Endothelial cell of umbilical vein (primary cell): ENCODE data around the gene CD200R1L. TPM values are rescaled to one million over a fixed set of nuclear protein-coding genes. Genes with fewer than 3 reads are reported as not detected.

Experiments
- BruUV-seq: library from RNA; stranded (reverse); fragments of 400-500 nt; replicated peaks from 2 replicates; lab custom pipeline; 2021; lab: Mats Ljungman, UMichigan
- CTCF ChIA-PET: fragments of 300-600, 350-600 bp; sonication (Branson Sonifier 250); formaldehyde crosslinking; loops from one replicate; lab custom pipeline; 2021; ENCODE audit warnings: antibody characterized with exemption, inconsistent platforms; lab: Charles Lee
- POLR2A ChIA-PET: fragments of 300-600, 350-600 bp; sonication (Branson Sonifier 250); formaldehyde crosslinking; loops from one replicate; lab custom pipeline; 2021; ENCODE audit warnings: antibody characterized with exemption, inconsistent platforms; lab: Charles Lee
- DNase-seq: peaks from one replicate; pipeline ENCODE4 v3.0.0-alpha.2; 2011; ENCODE audit warnings: low read depth, low spot score
- FAIRE-seq: peaks from 2 replicates; lab custom pipeline; 2011; peaks lifted over from hg19 to GRCh38; lab: Jason Lieb, UNC
- H2AFZ ChIP-seq: 2 replicates; pipeline ENCODE4 v1.6.0; 2012; ENCODE audit warnings: low read depth, low read length, control low read depth, inconsistent platforms
- H3K27ac ChIP-seq: 2 replicates; pipeline ENCODE4 v1.5.1; 2011; ENCODE audit warnings: low read depth, mild to moderate bottlenecking, control low read depth, low read length, moderate library complexity; ENCODE audit not compliant: insufficient read depth
- H3K27me3 ChIP-seq, 2 experiments: 2 replicates each; pipeline versions ENCODE4 v1.6.0 to v1.6.1; 2011; ENCODE audit warnings: low read length in 2 of 2, mixed read lengths in 1 of 2; ENCODE audit not compliant: control insufficient read depth in 2 of 2, insufficient read depth in 2 of 2
- H3K36me3 ChIP-seq, 2 experiments: 2 replicates in 1 of 2; 3 replicates in 1 of 2; pipeline ENCODE4 v1.5.1; 2011; ENCODE audit warnings: low read length in 2 of 2, mild to moderate bottlenecking in 1 of 2, moderate library complexity in 1 of 2; ENCODE audit not compliant: control insufficient read depth in 2 of 2, insufficient read depth in 2 of 2; ENCODE audit errors: extremely low read depth in 1 of 2
- H3K4me1 ChIP-seq: 3 replicates; pipeline ENCODE4 v1.5.1; 2011; ENCODE audit warnings: mild to moderate bottlenecking, low read length; ENCODE audit not compliant: control insufficient read depth, insufficient read depth; ENCODE audit errors: extremely low read depth
- H3K4me2 ChIP-seq: 2 replicates; pipeline ENCODE4 v1.6.1; 2011; ENCODE audit warnings: low read length, control low read depth, mixed read lengths; ENCODE audit not compliant: insufficient read depth
- H3K4me3 ChIP-seq, 3 experiments: fragments of 200-600 bp in 1 of 3; sonication (generic), shearing (Covaris generic) in 1 of 3; replicated peaks in 1 of 3; 2 replicates each; pipeline ENCODE4 v1.5.1; 2011 to 2016; ENCODE audit warnings: control low read depth in 3 of 3, low read length in 3 of 3, mild to moderate bottlenecking in 2 of 3, inconsistent platforms in 1 of 3, low read depth in 1 of 3, moderate library complexity in 1 of 3; ENCODE audit not compliant: insufficient read depth in 1 of 3
- H3K79me2 ChIP-seq: 2 replicates; pipeline ENCODE4 v1.6.0; 2012; ENCODE audit warnings: low read length, inconsistent platforms; ENCODE audit not compliant: control insufficient read depth, insufficient read depth
- H3K9ac ChIP-seq: replicated peaks from 2 replicates; pipeline ENCODE3; 2011; ENCODE audit warnings: low read length, control low read depth; ENCODE audit not compliant: insufficient read depth; ENCODE audit errors: extremely low read depth
- H3K9me1 ChIP-seq: replicated peaks from 3 replicates; pipeline ENCODE4 v1.6.0; 2011; ENCODE audit warnings: mild to moderate bottlenecking, low read length; ENCODE audit not compliant: control insufficient read depth, insufficient read depth; ENCODE audit errors: extremely low read depth
- H3K9me3 ChIP-seq: replicated peaks from 2 replicates; pipeline ENCODE4 v1.5.1; 2012; ENCODE audit warnings: low read length, inconsistent platforms; ENCODE audit not compliant: control insufficient read depth, insufficient read depth
- H4K20me1 ChIP-seq: replicated peaks from 2 replicates; pipeline ENCODE3; 2011; ENCODE audit warnings: mild to moderate bottlenecking, low read length; ENCODE audit not compliant: control insufficient read depth, insufficient read depth; ENCODE audit errors: extremely low read depth
- EZH2 ChIP-seq: IDR thresholded peaks from 2 replicates; pipeline ENCODE4 v1.6.1; 2012; ENCODE audit warnings: borderline replicate concordance, low read depth, mild to moderate bottlenecking, moderate library complexity, low read length, inconsistent platforms; ENCODE audit not compliant: severe bottlenecking
- FOS ChIP-seq: IDR thresholded peaks from 2 replicates; pipeline ENCODE4 v1.6.1; 2011; ENCODE audit warnings: mild to moderate bottlenecking, low read length, moderate library complexity, borderline replicate concordance; ENCODE audit not compliant: insufficient read depth
- GATA2 ChIP-seq: IDR thresholded peaks from 2 replicates; pipeline ENCODE4 v1.7.0; 2011; ENCODE audit warnings: low read depth, mild to moderate bottlenecking, moderate library complexity, mixed read lengths, low read length; ENCODE audit not compliant: insufficient read length, insufficient read depth
- JUN ChIP-seq: IDR thresholded peaks from 2 replicates; pipeline ENCODE4 v1.6.1; 2011; ENCODE audit warnings: borderline replicate concordance, low read depth; ENCODE audit not compliant: insufficient read length, insufficient read depth
- MYC ChIP-seq: IDR thresholded peaks from one replicate; pipeline ENCODE4 v1.6.1; 2011; ENCODE audit warnings: mild to moderate bottlenecking, low read depth, low read length
- POLR2A ChIP-seq: IDR thresholded peaks from 2 replicates; pipeline ENCODE4 v1.6.1; 2012; ENCODE audit warnings: low read depth, mild to moderate bottlenecking, control low read depth, low read length
- POLR2AphosphoS5 ChIP-seq: IDR thresholded peaks from 2 replicates; pipeline ENCODE4 v1.6.1; 2012; ENCODE audit warnings: low read depth, mild to moderate bottlenecking, control low read depth, low read length, moderate library complexity; ENCODE audit not compliant: insufficient read depth
- dilution Hi-C: fragments of 300-500 bp; cut with MboI; formaldehyde crosslinking; loops from one replicate; pipeline ENCODE4 v1.15.0; 2019; ENCODE audit warnings: low sequenced_read_pairs; ENCODE audit not compliant: extremely low pct_ligation_motif_present
- intact Hi-C: fragments of 100-400 bp; cut with micrococcal nuclease; formaldehyde crosslinking; loops from one replicate; pipeline ENCODE4 v1.10.0; 2022
- polyA plus RNA-seq, 4 experiments: library from polyadenylated mRNA; depleted of rRNA in 3 of 4; stranded (reverse) in 3 of 4; unstranded in 1 of 4; fragments of >200 nt; gene quantifications; 2 replicates each; pipeline versions ENCODE4 v1.2.1 to v1.2.3, GENCODE V29; 2011 to 2012; ENCODE audit warnings: missing spikeins in 1 of 4
- total RNA-seq: library from RNA; stranded (reverse); gene quantifications from 2 replicates; pipeline ENCODE4 v1.2.3, GENCODE V29; 2021
- TF ChIP-seq, protein P1 (sequence below), 2 donors: IDR thresholded peaks; 1 replicate in 1 of 2; 2 replicates in 1 of 2; pipeline ENCODE4 v1.5.1; 2011; ENCODE audit warnings: low read length in 2 of 2, mild to moderate bottlenecking in 2 of 2, moderate library complexity in 2 of 2, control low read depth in 1 of 2, inconsistent platforms in 1 of 2, low read depth in 1 of 2; ENCODE audit not compliant: insufficient read depth in 1 of 2; ENCODE audit errors: extremely low read depth in 1 of 2
- TF ChIP-seq, protein P2 (sequence below): IDR thresholded peaks from 2 replicates; pipeline ENCODE4 v1.6.1; 2011; ENCODE audit not compliant: insufficient read depth, insufficient read length

CD200R1L gene
- total and polyA plus RNA-seq, 2 donors (not counting 3 experiments of a cell fraction or from before 2014, with no cell fraction given): not detected

DNA sequence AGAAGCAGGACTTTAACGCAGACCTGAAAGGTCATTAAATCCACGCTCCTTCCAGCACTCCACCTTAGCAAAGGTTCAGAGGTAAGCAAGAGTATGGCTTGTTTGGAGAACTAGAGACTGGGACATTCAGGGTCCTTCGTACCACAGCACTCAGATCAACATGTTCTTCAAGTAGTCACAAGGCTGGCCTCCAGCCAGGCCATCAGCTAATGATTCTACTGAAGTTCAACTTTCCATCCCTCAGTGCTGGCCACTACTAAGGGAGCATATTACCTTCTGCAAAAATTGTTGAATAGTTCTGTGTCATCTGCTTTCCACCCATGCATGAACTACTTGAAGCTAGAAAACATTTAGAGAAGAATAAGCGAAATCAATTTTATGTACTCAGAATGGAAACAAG, 17.6 kb downstream of the CD200R1L start:
- FAIRE-seq: no peak
- Histone ChIP-seq H3K9me1 (no peaks in the 10 kb centered on the region), H3K4me2 (no peak overlapping the region), H3K9ac (no peak overlapping the region), H3K9me3 (no peaks in the 10 kb centered on the region), H3K4me1 (no peaks in the 10 kb centered on the region), H4K20me1 (no peaks in the 10 kb centered on the region), H3K27me3 (peaks cover 0 to 7% of the 10 kb centered on the region in 2 experiments), H2AFZ (no peak overlapping the region), H3K27ac (no peak overlapping the region), H3K4me3 (no peak overlapping the region), H3K79me2 (no peaks in the 10 kb centered on the region), H3K36me3 (no peaks in the 10 kb centered on the region)
- intact Hi-C loops: no loop called here
- ChIA-PET CTCF (interaction anchor here (1.3 to 1.6 kb wide), 2 partner anchors 68 to 94 kb away, joined by 3 to 5 read pairs; no protein-coding TSS in a partner anchor), POLR2A (no interaction called here)
- TF ChIP-seq, protein P1, sequence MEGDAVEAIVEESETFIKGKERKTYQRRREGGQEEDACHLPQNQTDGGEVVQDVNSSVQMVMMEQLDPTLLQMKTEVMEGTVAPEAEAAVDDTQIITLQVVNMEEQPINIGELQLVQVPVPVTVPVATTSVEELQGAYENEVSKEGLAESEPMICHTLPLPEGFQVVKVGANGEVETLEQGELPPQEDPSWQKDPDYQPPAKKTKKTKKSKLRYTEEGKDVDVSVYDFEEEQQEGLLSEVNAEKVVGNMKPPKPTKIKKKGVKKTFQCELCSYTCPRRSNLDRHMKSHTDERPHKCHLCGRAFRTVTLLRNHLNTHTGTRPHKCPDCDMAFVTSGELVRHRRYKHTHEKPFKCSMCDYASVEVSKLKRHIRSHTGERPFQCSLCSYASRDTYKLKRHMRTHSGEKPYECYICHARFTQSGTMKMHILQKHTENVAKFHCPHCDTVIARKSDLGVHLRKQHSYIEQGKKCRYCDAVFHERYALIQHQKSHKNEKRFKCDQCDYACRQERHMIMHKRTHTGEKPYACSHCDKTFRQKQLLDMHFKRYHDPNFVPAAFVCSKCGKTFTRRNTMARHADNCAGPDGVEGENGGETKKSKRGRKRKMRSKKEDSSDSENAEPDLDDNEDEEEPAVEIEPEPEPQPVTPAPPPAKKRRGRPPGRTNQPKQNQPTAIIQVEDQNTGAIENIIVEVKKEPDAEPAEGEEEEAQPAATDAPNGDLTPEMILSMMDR (IDR thresholded peaks at IDR 0.05; ENCODE audit: extremely low read depth in 1 of 2, insufficient read depth in 1 of 2, low read depth in 1 of 2, low read length in 2 of 2): no peak
- TF ChIP-seq POLR2AphosphoS5 (no peak), POLR2A (no peak), GATA2 (no peak), EZH2 (no peak), MYC (no peak), JUN (no peak), FOS (no peak)
- TF ChIP-seq, protein P2, sequence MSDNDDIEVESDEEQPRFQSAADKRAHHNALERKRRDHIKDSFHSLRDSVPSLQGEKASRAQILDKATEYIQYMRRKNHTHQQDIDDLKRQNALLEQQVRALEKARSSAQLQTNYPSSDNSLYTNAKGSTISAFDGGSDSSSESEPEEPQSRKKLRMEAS: no peak
- no TSS peak for BruUV-seq
- dilution Hi-C loops: no loop called here
- DNase-seq: no peak
